Lung (tissue), 12 donors: ENCODE measurements around the gene TMCO4. TPM values are rescaled to one million over a fixed set of nuclear protein-coding genes. Genes with fewer than 3 reads are reported as not detected.
"Not testable (repeated sequence)": the region's sequence is repeated elsewhere in the genome, so short reads cannot be mapped to it uniquely, and the experiment has no call there.

Experiments used
- ATAC-seq: fragments of 200-7000 bp; cut with Tn5 transposase; one replicate; pipeline ENCODE4 v1.9.1; 2020; ENCODE audit warnings: moderate number of reproducible peaks; ENCODE audit not compliant: insufficient read depth, low FRiP score
- DNase-seq, 3 donors: peaks; one replicate each; pipeline ENCODE4 v3.0.0-alpha.2; 2013 to 2017
- H3K27ac ChIP-seq, 2 donors: one replicate each; pipeline ENCODE4 v1.5.1; 2013; ENCODE audit warnings: mild to moderate bottlenecking in 2 of 2, moderate library complexity in 2 of 2, control low read depth in 1 of 2, inconsistent platforms in 1 of 2, low read depth in 1 of 2, low read length in 1 of 2
- H3K27me3 ChIP-seq, 3 donors: one replicate each; pipeline ENCODE4 v1.5.1; 2013; ENCODE audit warnings: low read length in 2 of 3; ENCODE audit not compliant: control insufficient read depth in 3 of 3, insufficient read depth in 3 of 3
- H3K36me3 ChIP-seq, 4 donors: one replicate each; pipeline ENCODE4 v1.5.1; 2013; ENCODE audit warnings: low read length in 4 of 4, mild to moderate bottlenecking in 1 of 4, moderate library complexity in 1 of 4; ENCODE audit not compliant: control insufficient read depth in 4 of 4, insufficient read depth in 4 of 4
- H3K4me1 ChIP-seq, 5 donors: one replicate each; pipeline ENCODE4 v1.5.1; 2013; ENCODE audit warnings: low read length in 5 of 5, mild to moderate bottlenecking in 2 of 5, moderate library complexity in 1 of 5; ENCODE audit not compliant: control insufficient read depth in 5 of 5, insufficient read depth in 5 of 5
- H3K4me3 ChIP-seq: one replicate; pipeline ENCODE4 v1.5.1; 2013; ENCODE audit warnings: mild to moderate bottlenecking, control low read depth, moderate library complexity
- H3K9ac ChIP-seq, 2 donors: one replicate each; pipeline ENCODE4 v1.5.1; 2013; ENCODE audit warnings: low read length in 2 of 2, control low read depth in 1 of 2; ENCODE audit not compliant: insufficient read depth in 1 of 2
- H3K9me3 ChIP-seq, 4 donors: one replicate each; pipeline ENCODE4 v1.5.1; 2013; ENCODE audit warnings: low read length in 3 of 4, mild to moderate bottlenecking in 1 of 4, moderate library complexity in 1 of 4; ENCODE audit not compliant: control insufficient read depth in 4 of 4, insufficient read depth in 3 of 4
- WGBS, 2 donors: extraction: QIAGEN DNeasy Blood & Tissue Kit; methylation state at CpG; one replicate each; pipeline ENCODE4 v1.1.7; 2013; 5-methylcytosine and 5-hydroxymethylcytosine counted together
- polyA plus RNA-seq, 2 donors: library from polyadenylated mRNA; stranded (reverse); fragments of 200-250 nt; gene quantifications; one replicate each; pipeline ENCODE4 v1.2.1, GENCODE V29; 2013
- total RNA-seq, 2 donors: library from RNA; depleted of rRNA in 1 of 2; stranded (reverse); fragments of >200 nt in 1 of 2; gene quantifications; one replicate each; pipeline ENCODE4 v1.2.1, GENCODE V29; 2014 to 2021
- TF ChIP-seq, protein P1 (sequence below): IDR thresholded peaks from 2 replicates; pipeline ENCODE4 v1.5.1; 2012; ENCODE audit warnings: mild to moderate bottlenecking; ENCODE audit errors: control extremely low read depth, extremely low read depth
- donor health status: control.
- donor health status: control.
- donor health status: Bipolar disorder and iron deficiency.
- donor health status: healthy.
- donor health status: DM: yes; HTN: yes; CAD: no.

Gene TMCO4
- total and polyA plus RNA-seq, 4 donors: 14.3 to 27.8 (median 19.5) TPM

DNA sequence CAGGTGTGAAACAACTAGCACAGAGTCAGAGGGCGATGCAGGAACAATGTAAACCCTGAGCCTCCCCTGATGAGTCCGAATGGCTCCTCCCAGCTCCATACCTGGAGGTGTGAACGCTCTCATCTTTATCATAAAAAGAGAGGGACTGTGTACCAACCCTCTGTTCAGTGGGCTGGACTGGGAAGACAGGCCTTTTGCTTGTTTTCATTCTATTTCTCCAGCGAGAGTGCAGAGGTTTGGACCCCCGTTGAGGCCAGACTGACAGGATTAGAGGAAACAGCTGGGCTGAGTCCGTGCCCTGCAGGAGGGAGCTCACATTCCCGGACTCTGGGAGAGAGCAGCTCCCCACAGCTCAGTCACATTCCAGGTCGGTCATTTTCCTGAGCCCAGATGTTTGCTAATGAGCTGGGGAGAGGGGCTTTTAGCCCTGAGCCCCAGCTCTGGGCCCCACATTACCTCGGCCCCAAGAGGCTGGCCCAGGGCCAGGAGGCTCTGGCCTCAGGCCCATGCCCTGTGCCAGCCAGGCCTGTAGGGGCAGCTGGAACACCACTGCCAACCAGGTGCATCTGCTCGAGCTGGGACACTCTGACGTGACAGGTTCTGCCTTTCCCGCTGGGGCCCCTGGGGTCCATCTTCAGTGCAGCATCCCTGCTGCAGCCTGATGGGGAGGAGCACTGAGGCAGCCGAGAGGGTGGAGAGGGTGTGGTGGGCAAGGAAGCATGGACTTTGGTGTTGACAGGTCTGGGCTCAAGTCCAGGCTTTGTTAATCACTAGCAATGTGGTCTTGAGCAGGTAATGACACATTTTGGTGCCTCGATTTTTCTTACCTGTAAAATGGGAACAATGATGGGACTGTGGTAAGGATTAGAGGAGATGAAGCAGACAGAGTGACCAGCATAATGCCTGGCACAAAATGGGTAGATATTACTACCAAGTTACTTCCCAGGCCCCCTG, 159.1 kb downstream of the TMCO4 start:
- H3K4me3 ChIP-seq: no peak overlapping the region
- peak overlapping the region in 1 of 2 donors; percentile 22 for H3K27ac ChIP-seq
- H3K9ac ChIP-seq: no peak overlapping the region
- H3K36me3 ChIP-seq: peaks cover 0 to 7% (median under 1%) of the 10 kb centered on the region in 4 donors
- DNase-seq (peak; percentile 68 to 74 (median 72)), ATAC-seq (no peak)
- H3K4me1 ChIP-seq: peaks cover 0 to 23% (median 5%) of the 10 kb centered on the region in 5 donors
- 45% methylated on average over 14 of the region's 14 CpGs for WGBS, 2 donors
- H3K27me3 ChIP-seq: peaks cover 0 to 4% (median 0%) of the 10 kb centered on the region in 3 donors
- H3K9me3 ChIP-seq: no peaks in the 10 kb centered on the region
- TF ChIP-seq, protein P1, sequence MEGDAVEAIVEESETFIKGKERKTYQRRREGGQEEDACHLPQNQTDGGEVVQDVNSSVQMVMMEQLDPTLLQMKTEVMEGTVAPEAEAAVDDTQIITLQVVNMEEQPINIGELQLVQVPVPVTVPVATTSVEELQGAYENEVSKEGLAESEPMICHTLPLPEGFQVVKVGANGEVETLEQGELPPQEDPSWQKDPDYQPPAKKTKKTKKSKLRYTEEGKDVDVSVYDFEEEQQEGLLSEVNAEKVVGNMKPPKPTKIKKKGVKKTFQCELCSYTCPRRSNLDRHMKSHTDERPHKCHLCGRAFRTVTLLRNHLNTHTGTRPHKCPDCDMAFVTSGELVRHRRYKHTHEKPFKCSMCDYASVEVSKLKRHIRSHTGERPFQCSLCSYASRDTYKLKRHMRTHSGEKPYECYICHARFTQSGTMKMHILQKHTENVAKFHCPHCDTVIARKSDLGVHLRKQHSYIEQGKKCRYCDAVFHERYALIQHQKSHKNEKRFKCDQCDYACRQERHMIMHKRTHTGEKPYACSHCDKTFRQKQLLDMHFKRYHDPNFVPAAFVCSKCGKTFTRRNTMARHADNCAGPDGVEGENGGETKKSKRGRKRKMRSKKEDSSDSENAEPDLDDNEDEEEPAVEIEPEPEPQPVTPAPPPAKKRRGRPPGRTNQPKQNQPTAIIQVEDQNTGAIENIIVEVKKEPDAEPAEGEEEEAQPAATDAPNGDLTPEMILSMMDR: no peak

DNA sequence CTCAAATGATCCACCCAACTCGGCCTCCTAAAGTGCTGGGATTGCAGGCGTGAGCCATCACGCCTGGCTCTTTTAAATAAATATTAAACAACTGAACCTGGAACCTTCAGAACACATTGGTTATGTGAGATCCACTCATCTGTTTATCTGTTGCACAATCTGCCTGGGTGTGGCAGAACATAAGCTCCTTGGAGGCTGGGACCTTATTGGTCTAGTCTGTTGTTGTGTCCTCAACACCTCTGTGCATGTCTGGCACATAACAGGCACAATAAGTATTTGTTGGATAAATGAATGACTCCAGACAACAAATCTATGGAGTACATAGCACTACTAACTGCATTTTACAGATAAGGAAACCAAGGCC, 159.7 kb downstream of the TMCO4 start:
- Histone ChIP-seq H3K4me3 (no peak overlapping the region), H3K4me1 (peaks cover 0 to 19% (median 5%) of the 10 kb centered on the region in 5 donors), H3K27me3 (peaks cover 0 to 4% (median 0%) of the 10 kb centered on the region in 3 donors), H3K36me3 (peaks cover 0 to 4% (median under 1%) of the 10 kb centered on the region in 4 donors), H3K9me3 (no peaks in the 10 kb centered on the region), H3K27ac (no peak overlapping the region), H3K9ac (no peak overlapping the region)
- TF ChIP-seq, protein P1: no peak
- DNase-seq: no peak
- 60 to 84% methylated on average over 3 of the region's 3 CpGs for WGBS, 2 donors
- ATAC-seq: no peak

DNA sequence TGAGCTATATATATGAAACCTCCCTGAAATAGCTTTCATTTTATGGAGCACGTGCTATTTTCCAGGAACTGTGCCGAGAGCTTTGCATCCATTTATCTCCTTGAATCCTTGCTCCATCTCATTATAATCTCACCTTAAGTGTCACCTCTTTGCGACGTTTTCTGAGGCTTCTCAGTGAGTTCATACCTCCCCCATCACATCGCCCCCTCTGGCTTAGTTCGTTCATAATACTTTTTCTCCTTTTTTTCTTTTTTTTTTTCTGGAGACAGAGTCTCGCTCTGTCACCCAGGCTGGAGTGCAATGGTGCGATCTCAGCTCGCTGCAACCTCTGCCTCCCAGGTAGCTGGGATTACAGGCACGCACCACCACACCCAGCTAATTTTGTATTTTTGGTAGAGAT, 160.5 kb downstream of the TMCO4 start:
- not testable (repeated sequence) for H3K4me3 ChIP-seq, H3K27me3 ChIP-seq, H3K9ac ChIP-seq, H3K27ac ChIP-seq, DNase-seq, H3K9me3 ChIP-seq, ATAC-seq, H3K36me3 ChIP-seq
- WGBS, 2 donors: 69 to 87% methylated on average over 10 of the region's 10 CpGs
- peaks cover 0 to 19% (median 5%) of the 10 kb centered on the region in 5 donors for H3K4me1 ChIP-seq

DNA sequence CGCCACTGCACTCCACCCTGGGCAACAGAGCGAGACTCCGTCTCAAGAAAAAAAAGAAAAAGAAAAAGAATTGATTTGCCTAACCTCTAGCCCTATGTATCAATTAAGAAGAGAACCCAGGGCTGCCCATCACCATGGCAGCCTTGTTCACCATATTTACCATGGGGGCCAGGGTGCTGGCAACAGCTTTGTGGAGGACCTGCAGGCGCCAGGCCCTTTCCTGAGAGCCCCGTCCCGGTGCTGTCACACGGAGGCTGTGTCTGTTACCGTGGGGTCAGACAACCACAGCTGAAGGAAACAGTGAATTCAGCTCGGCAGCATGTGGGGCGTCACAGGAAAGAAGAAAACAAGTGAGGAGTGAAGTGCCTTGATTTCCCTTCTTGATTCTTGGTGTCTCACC, 162.1 kb downstream of the TMCO4 start:
- DNase-seq: no peak
- Histone ChIP-seq H3K36me3 (peaks cover 0 to 1% (median 0%) of the 10 kb centered on the region in 4 donors), H3K4me1 (peaks cover 0 to 10% (median 5%) of the 10 kb centered on the region in 5 donors), H3K27me3 (peaks cover 0 to 3% (median 0%) of the 10 kb centered on the region in 3 donors), H3K9me3 (no peaks in the 10 kb centered on the region), H3K4me3 (no peak overlapping the region), H3K27ac (no peak overlapping the region), H3K9ac (no peak overlapping the region)
- no peak for ATAC-seq
- 75 to 77% methylated on average over 10 of the region's 10 CpGs for WGBS, 2 donors
- TF ChIP-seq, protein P1: no peak

DNA sequence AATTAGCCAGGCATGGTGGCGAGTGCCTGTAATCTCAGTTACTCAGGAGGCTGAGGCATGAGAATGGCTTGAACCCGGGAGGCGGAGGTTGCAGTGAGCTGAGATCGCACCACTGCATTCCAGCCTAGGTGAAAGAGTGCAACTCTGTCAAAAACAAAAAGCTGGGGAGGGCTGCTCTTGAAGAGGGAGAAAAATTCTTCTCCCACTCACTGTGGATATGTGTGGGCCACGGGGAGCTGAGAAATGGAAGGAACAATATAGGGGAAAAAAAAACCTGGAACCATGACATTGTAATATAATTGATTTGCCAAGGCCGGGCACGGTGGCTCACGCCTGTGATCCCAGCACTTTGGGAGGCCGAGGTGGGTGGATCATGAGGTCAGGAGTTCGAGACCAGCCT, 163.0 kb downstream of the TMCO4 start:
- 93 to 94% methylated on average over 10 of the region's 10 CpGs for WGBS, 2 donors
- ATAC-seq: not testable (repeated sequence)

More for the DNA sequence above, 163.0 kb downstream of the TMCO4 start:
- H3K27ac ChIP-seq, H3K4me1 ChIP-seq, H3K36me3 ChIP-seq, H3K27me3 ChIP-seq, H3K9ac ChIP-seq, H3K9me3 ChIP-seq, H3K4me3 ChIP-seq, DNase-seq: not testable (repeated sequence)
